GM18858 (cell line): ENCODE measurements around the gene ZNF133.

Experiments
- ATAC-seq: cut with Tn5 transposase; IDR thresholded peaks from one replicate; pipeline ENCODE4 v1.9.1; 2021; ENCODE audit not compliant: unreplicated experiment

ZNF133 gene

DNA sequence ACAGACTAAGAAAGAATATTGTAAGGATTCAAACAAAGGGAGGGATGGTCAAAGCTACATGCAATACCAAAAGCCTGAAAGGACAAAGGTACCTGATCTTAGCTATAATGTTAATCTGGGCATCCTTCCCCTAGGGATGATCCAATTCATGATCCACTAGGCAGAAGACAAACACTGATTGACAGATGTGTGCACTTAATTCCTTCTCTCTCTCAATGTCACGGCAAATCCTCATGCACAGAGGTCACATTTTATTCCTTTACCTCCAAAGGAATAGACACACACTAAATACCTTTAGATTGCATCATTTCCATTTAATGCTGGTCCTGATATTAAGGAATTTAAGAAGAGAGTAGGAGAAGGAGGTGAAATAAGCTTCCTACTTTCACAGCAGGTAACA, 73.4 kb downstream of the ZNF133 start:
- ATAC-seq = no peak

GRCh38 chr20:18362916-18363315, 74.6 kb downstream of the ZNF133 start:
- ATAC-seq = no peak

GRCh38 chr20:18363708-18364107, 75.4 kb downstream of the ZNF133 start:
- no peak for ATAC-seq

- no peak for ATAC-seq
Observed at GRCh38 chr20:18364768-18365167, 76.4 kb downstream of the ZNF133 start.
